DMS153 treated with DMSO at 0.1 percent for 48 hours (cell line): Measurements from ENCODE around the gene GDF10.

Experiments
- DNase-seq: peaks from one replicate; lab custom pipeline; 2025; ENCODE audit not compliant: unreplicated experiment; lab: John Stamatoyannopoulos, UW

GDF10 gene

GRCh38 chr10:47299611-47300428, at the start of gene GDF10:
GDF10 (plus strand) TSS chr10:47300197; CDS start chr10:47300652, 455 bp downstream.
- DNase-seq, result no peak

- no peak for DNase-seq
These were observed 47.8 kb upstream of the GDF10 start for GRCh38 chr10:47252093-47252780.

- no peak for DNase-seq
These were observed 46.9 kb upstream of the GDF10 start for GRCh38 chr10:47253030-47253637.

GRCh38 chr10:47253651-47254375, 46.2 kb upstream of the GDF10 start:
- DNase-seq, result no peak

GRCh38 chr10:47254611-47255010, 45.4 kb upstream of the GDF10 start:
- DNase-seq, result no peak

- DNase-seq, result no peak
These were observed 44.8 kb upstream of the GDF10 start for GRCh38 chr10:47255033-47255813.

GRCh38 chr10:47255866-47256265, 44.1 kb upstream of the GDF10 start:
- no peak for DNase-seq

GRCh38 chr10:47256751-47257336, 43.2 kb upstream of the GDF10 start:
- DNase-seq, result no peak

GRCh38 chr10:47257396-47258120, 42.4 kb upstream of the GDF10 start:
- no peak for DNase-seq

- no peak for DNase-seq
These were observed 41.1 kb upstream of the GDF10 start for GRCh38 chr10:47258921-47259320.

- DNase-seq, result no peak
These were observed 40.5 kb upstream of the GDF10 start for GRCh38 chr10:47259466-47259865.

- no peak for DNase-seq
These were observed 39.4 kb upstream of the GDF10 start for GRCh38 chr10:47260505-47261111.

GRCh38 chr10:47261121-47261520, 38.9 kb upstream of the GDF10 start:
- no peak for DNase-seq

GRCh38 chr10:47261556-47261955, 38.4 kb upstream of the GDF10 start:
- no peak for DNase-seq

GRCh38 chr10:47262606-47263533, 37.1 kb upstream of the GDF10 start:
- no peak for DNase-seq

GRCh38 chr10:47264797-47265281, 35.2 kb upstream of the GDF10 start:
- no peak for DNase-seq

- DNase-seq, result no peak
These were observed 33.4 kb upstream of the GDF10 start for GRCh38 chr10:47266602-47267001.

GRCh38 chr10:47268696-47269095, 31.3 kb upstream of the GDF10 start:
- DNase-seq, result no peak
